Mesenchymal stem cell (in vitro differentiated cells and primary cell): Measurements from ENCODE around the gene SHANK3.

Experiments
- DNase-seq: peaks from one replicate; pipeline ENCODE4 v3.0.0-alpha.2; 2013
- H2AFZ ChIP-seq: one replicate; pipeline ENCODE4 v1.6.1; 2013; ENCODE audit warnings: low read depth, mild to moderate bottlenecking, control low read depth, inconsistent platforms, low read length, moderate library complexity
- H2AK5ac ChIP-seq: 2 replicates; pipeline ENCODE4 v1.6.1; 2013; ENCODE audit warnings: low read length, moderate library complexity, mild to moderate bottlenecking, inconsistent platforms; ENCODE audit not compliant: severe bottlenecking
- H2BK120ac ChIP-seq: one replicate; pipeline ENCODE4 v1.6.1; 2013; ENCODE audit warnings: low read depth, mild to moderate bottlenecking, inconsistent platforms, low read length, moderate library complexity
- H2BK12ac ChIP-seq, 2 experiments: one replicate each; pipeline ENCODE4 v1.6.1; 2013; ENCODE audit warnings: inconsistent platforms in 2 of 2, low read length in 2 of 2, mild to moderate bottlenecking in 2 of 2, moderate library complexity in 2 of 2, control low read depth in 1 of 2
- H2BK15ac ChIP-seq: one replicate; pipeline ENCODE4 v1.6.1; 2013; ENCODE audit warnings: mild to moderate bottlenecking, low read depth, inconsistent platforms; ENCODE audit not compliant: poor library complexity, severe bottlenecking
- H2BK5ac ChIP-seq: 2 replicates; pipeline ENCODE4 v1.6.1; 2013; ENCODE audit warnings: low read depth, mild to moderate bottlenecking, low read length, control low read depth, inconsistent platforms; ENCODE audit not compliant: poor library complexity, severe bottlenecking
- H3K14ac ChIP-seq, 2 experiments: one replicate each; pipeline ENCODE4 v1.6.1; 2013; ENCODE audit warnings: inconsistent platforms in 2 of 2, low read length in 2 of 2, control low read depth in 1 of 2, mild to moderate bottlenecking in 1 of 2, moderate library complexity in 1 of 2
- H3K18ac ChIP-seq, 2 experiments: one replicate each; pipeline ENCODE4 v1.6.1; 2013; ENCODE audit warnings: inconsistent platforms in 2 of 2, low read length in 2 of 2, control low read depth in 1 of 2, low read depth in 1 of 2, mild to moderate bottlenecking in 1 of 2
- H3K23ac ChIP-seq, 2 experiments: one replicate each; pipeline ENCODE4 v1.6.1; 2013; ENCODE audit warnings: inconsistent platforms in 2 of 2, low read length in 2 of 2, mild to moderate bottlenecking in 2 of 2, moderate library complexity in 2 of 2, control low read depth in 1 of 2
- H3K27ac ChIP-seq: 2 replicates; pipeline ENCODE4 v1.5.1; 2013; ENCODE audit warnings: mild to moderate bottlenecking, moderate library complexity, low read length, control low read depth, inconsistent platforms; ENCODE audit not compliant: poor library complexity, severe bottlenecking
- H3K27me3 ChIP-seq, 2 experiments: 2 replicates each; pipeline versions ENCODE4 v1.6.1 to v1.7.0; 2013; ENCODE audit warnings: low read length in 2 of 2, mild to moderate bottlenecking in 2 of 2, moderate library complexity in 2 of 2, control low read depth in 1 of 2, inconsistent platforms in 1 of 2; ENCODE audit not compliant: control insufficient read depth in 1 of 2, insufficient read depth in 1 of 2
- H3K36me3 ChIP-seq, 2 experiments: 2 replicates each; pipeline versions ENCODE4 v1.6.1 to v1.7.0; 2013; ENCODE audit warnings: low read length in 2 of 2, control low read depth in 1 of 2, inconsistent platforms in 1 of 2, low read depth in 1 of 2, mild to moderate bottlenecking in 1 of 2; ENCODE audit not compliant: insufficient read depth in 2 of 2, control insufficient read depth in 1 of 2
- H3K4ac ChIP-seq, 2 experiments: one replicate each; pipeline ENCODE4 v1.6.1; 2013; ENCODE audit warnings: inconsistent platforms in 2 of 2, low read length in 2 of 2, mild to moderate bottlenecking in 2 of 2, moderate library complexity in 2 of 2, control low read depth in 1 of 2, low read depth in 1 of 2
- H3K4me1 ChIP-seq: 2 replicates; pipeline ENCODE4 v1.6.1; 2013; ENCODE audit warnings: low read depth, low read length, control low read depth; ENCODE audit not compliant: control insufficient read depth, insufficient read depth
- H3K4me2 ChIP-seq: 2 replicates; pipeline ENCODE4 v1.6.1; 2013; ENCODE audit warnings: low read length, mild to moderate bottlenecking, inconsistent platforms; ENCODE audit not compliant: poor library complexity, severe bottlenecking
- H3K4me3 ChIP-seq, 2 experiments: 2 replicates each; pipeline versions ENCODE4 v1.5.1 to v1.7.0; 2013; ENCODE audit warnings: low read length in 2 of 2, mild to moderate bottlenecking in 2 of 2, control low read depth in 1 of 2, low read depth in 1 of 2; ENCODE audit not compliant: insufficient read depth in 1 of 2
- H3K79me1 ChIP-seq: replicated peaks from 2 replicates; pipeline ENCODE4 v1.6.1; 2013; ENCODE audit warnings: mild to moderate bottlenecking, control low read depth, low read length, inconsistent platforms; ENCODE audit not compliant: poor library complexity, severe bottlenecking
- H3K9ac ChIP-seq: 2 replicates; pipeline ENCODE4 v1.7.0; 2013; ENCODE audit warnings: mild to moderate bottlenecking, low read length, moderate library complexity
- H3K9me3 ChIP-seq: 2 replicates; pipeline ENCODE4 v1.7.0; 2013; ENCODE audit warnings: mild to moderate bottlenecking, low read length; ENCODE audit not compliant: control insufficient read depth
- H4K8ac ChIP-seq: one replicate; pipeline ENCODE4 v1.6.1; 2013; ENCODE audit warnings: inconsistent platforms, mild to moderate bottlenecking, low read length, moderate library complexity
- H4K91ac ChIP-seq: one replicate; pipeline ENCODE4 v1.6.1; 2013; ENCODE audit warnings: mild to moderate bottlenecking, low read length, inconsistent platforms
- WGBS: methylation state at CpG from one replicate; pipeline ENCODE4 v1.1.7; 2013; ENCODE audit warnings: mixed read lengths; 5-methylcytosine and 5-hydroxymethylcytosine counted together

Gene SHANK3

GRCh38 chr22:50695421-50696250, 23.0 kb downstream of the SHANK3 start:
- H3K9me3 ChIP-seq = peaks cover 3% of the 10 kb centered on the region
- no peak overlapping the region for H2BK5ac ChIP-seq
- no peak overlapping the region for H2AK5ac ChIP-seq
- peak overlapping the region in 1 of 2 experiments; percentile 12 for H2BK12ac ChIP-seq
- H3K14ac ChIP-seq = no peak overlapping the region
- H3K9ac ChIP-seq = no peak overlapping the region
- peaks cover 27 to 29% of the 10 kb centered on the region in 2 experiments for H3K27me3 ChIP-seq
- no peak overlapping the region for H2BK120ac ChIP-seq
- H3K27ac ChIP-seq = no peak overlapping the region
- peaks cover 19% of the 10 kb centered on the region for H3K4me1 ChIP-seq
- 92% methylated on average over 18 of the region's 18 CpGs for WGBS
- H3K4me2 ChIP-seq = no peak overlapping the region
- peaks cover 0 to 4% of the 10 kb centered on the region in 2 experiments for H3K36me3 ChIP-seq
- no peak overlapping the region for H3K4ac ChIP-seq
- peaks cover 2% of the 10 kb centered on the region for H3K79me1 ChIP-seq
- H2BK15ac ChIP-seq = no peak overlapping the region
- no peak overlapping the region for H2AFZ ChIP-seq
- DNase-seq = no peak
- no peak overlapping the region for H3K18ac ChIP-seq
- no peak overlapping the region for H3K4me3 ChIP-seq
- no peak overlapping the region for H3K23ac ChIP-seq
- peak overlapping the region; percentile 35 for H4K91ac ChIP-seq
- H4K8ac ChIP-seq = no peak overlapping the region

DNA sequence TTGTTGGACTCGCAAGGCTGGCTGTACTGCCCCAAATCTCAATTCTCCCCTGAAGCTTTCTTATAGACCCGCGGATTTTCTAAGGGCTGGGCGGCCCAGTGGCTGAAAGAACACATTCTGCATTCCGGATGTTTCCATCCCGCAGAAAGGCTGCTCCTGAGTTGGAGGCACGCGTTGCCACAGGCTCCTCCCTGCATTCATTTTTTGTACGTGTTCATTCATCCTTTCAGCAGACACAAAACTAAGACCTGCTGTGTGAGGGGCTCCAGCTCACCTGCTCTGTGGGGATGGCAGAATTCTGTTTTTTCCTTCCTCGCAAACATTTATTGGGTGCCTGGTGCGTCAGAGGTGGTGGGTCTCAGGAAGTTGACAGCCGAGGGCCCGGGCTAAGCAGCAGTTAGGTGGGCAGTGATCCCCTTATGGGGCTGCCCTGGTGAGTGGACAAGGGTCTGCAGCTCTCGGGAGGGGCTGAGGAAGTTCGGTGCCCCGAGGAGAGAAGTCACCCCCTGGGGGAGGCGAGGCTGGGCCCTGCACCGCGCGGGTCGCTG, 23.7 kb downstream of the SHANK3 start:
- peak overlapping the region; percentile 54 for H3K9ac ChIP-seq
- H3K27ac ChIP-seq = no peak overlapping the region
- peak overlapping the region; percentile 83 for H4K8ac ChIP-seq
- H3K36me3 ChIP-seq = peaks cover 0 to 5% of the 10 kb centered on the region in 2 experiments
- H3K18ac ChIP-seq = no peak overlapping the region
- DNase-seq = no peak
- H3K9me3 ChIP-seq = peaks cover 3% of the 10 kb centered on the region
- H3K79me1 ChIP-seq = peaks cover 2% of the 10 kb centered on the region
- H3K4me2 ChIP-seq = no peak overlapping the region
- no peak overlapping the region for H2BK120ac ChIP-seq
- no peak overlapping the region for H2AK5ac ChIP-seq
- H3K23ac ChIP-seq = no peak overlapping the region
- H3K14ac ChIP-seq = no peak overlapping the region
- H2BK15ac ChIP-seq = no peak overlapping the region
- 78% methylated on average over 17 of the region's 21 CpGs for WGBS
- H3K4ac ChIP-seq = no peak overlapping the region
- no peak overlapping the region for H2BK12ac ChIP-seq
- H2BK5ac ChIP-seq = no peak overlapping the region
- H3K4me3 ChIP-seq = peak overlapping the region in 1 of 2 experiments; percentile 68
- no peak overlapping the region for H2AFZ ChIP-seq
- H3K27me3 ChIP-seq = peaks cover 27 to 29% of the 10 kb centered on the region in 2 experiments
- H4K91ac ChIP-seq = no peak overlapping the region
- H3K4me1 ChIP-seq = peaks cover 19% of the 10 kb centered on the region

DNA sequence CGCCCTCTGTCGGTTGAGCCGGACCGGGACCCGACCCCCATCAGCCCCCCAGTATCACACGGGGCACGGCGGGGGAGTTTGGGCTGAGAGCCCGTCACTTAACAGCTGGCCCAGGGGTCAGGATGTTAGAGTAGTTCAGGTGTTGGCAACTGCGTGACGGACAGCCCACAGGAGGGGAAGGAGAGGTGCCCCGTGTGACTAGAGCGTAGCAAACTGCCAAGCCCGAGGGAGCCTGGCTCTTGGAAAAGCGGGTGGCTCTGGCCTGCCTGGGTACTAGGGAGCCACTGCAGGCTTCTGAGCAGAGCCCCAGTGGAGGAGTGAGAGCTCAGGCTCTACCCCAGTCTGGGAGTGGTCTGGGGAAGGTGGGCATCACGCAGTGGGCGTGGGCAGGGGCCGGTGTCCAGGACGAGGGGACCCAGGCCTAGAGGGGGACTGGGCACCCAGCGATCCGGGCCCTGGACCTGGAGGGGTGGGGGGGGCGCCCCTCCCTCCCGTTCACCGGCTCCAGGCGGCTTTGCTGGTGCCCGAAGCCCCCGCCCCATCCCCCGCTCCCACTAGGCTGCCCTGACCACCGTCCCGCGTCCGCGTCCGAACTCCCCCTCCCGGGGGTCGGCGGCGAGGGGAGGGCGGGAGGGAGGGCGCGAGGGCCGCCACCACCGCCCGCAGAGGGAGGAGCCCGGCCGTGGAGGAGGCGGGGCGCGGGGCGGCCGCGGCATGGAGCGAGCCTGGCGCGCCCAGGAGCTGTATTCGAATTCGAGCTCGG, 24.4 kb downstream of the SHANK3 start:
- Histone ChIP-seq H3K27me3 (peaks cover 27 to 29% of the 10 kb centered on the region in 2 experiments), H3K9ac (peak overlapping the region; percentile 54), H2BK5ac (no peak overlapping the region), H3K9me3 (peaks cover under 1% of the 10 kb centered on the region), H3K36me3 (peaks cover 0 to 5% of the 10 kb centered on the region in 2 experiments), H3K4me2 (peak overlapping the region; percentile 68), H3K18ac (peak overlapping the region in 1 of 2 experiments; percentile 35), H3K4ac (no peak overlapping the region), H3K27ac (no peak overlapping the region), H2BK12ac (peak overlapping the region in 1 of 2 experiments; percentile 55), H2BK120ac (peak overlapping the region; percentile 73), H2AFZ (no peak overlapping the region), H3K4me3 (peak overlapping the region; percentile 37 to 68), H4K8ac (peak overlapping the region; percentile 83), H3K23ac (no peak overlapping the region), H3K4me1 (peaks cover 19% of the 10 kb centered on the region), H3K14ac (no peak overlapping the region), H3K79me1 (peaks cover 2% of the 10 kb centered on the region), H2BK15ac (peak overlapping the region; percentile 55), H2AK5ac (no peak overlapping the region), H4K91ac (peak overlapping the region; percentile 71)
- WGBS = 20% methylated on average over 14 of the region's 58 CpGs
- peak; percentile 33 for DNase-seq
